OCI-LY1 (cell line): Measurements from ENCODE around the gene GKN2.

Experiments used
- H2AFZ ChIP-seq: fragments of 200-600 bp; sonication (generic), shearing (Covaris generic); 2 replicates; pipeline ENCODE4 v1.6.0; 2014; ENCODE audit warnings: antibody characterized with exemption, mild to moderate bottlenecking, low read length
- H3F3A ChIP-seq: fragments of 200-600 bp; sonication (generic), shearing (Covaris generic); 2 replicates; pipeline ENCODE4 v1.6.0; 2014; ENCODE audit warnings: mild to moderate bottlenecking, antibody characterized with exemption, low read length, moderate library complexity; ENCODE audit not compliant: insufficient read depth
- H3K27ac ChIP-seq: fragments of 200-600 bp; sonication (generic); 2 replicates; pipeline ENCODE4 v1.5.1; 2014; ENCODE audit warnings: low read length, mixed run types, mild to moderate bottlenecking, low read depth; ENCODE audit not compliant: poor library complexity, severe bottlenecking
- H3K27me3 ChIP-seq: fragments of 200-600 bp; sonication (generic); 2 replicates; pipeline ENCODE4 v1.6.0; 2014; ENCODE audit warnings: antibody characterized with exemption, mild to moderate bottlenecking, low read length, moderate library complexity; ENCODE audit not compliant: insufficient read depth
- H3K36me3 ChIP-seq: fragments of 200-600 bp; sonication (generic); 2 replicates; pipeline ENCODE4 v1.6.1; 2014; ENCODE audit warnings: mild to moderate bottlenecking, antibody characterized with exemption, low read length, moderate library complexity, mixed read lengths; ENCODE audit not compliant: insufficient read depth
- H3K4me1 ChIP-seq: fragments of 200-600 bp; sonication (generic); 2 replicates; pipeline ENCODE4 v1.5.1; 2014; ENCODE audit warnings: mild to moderate bottlenecking, low read length, moderate library complexity; ENCODE audit not compliant: insufficient read depth, severe bottlenecking
- H3K4me2 ChIP-seq: fragments of 200-600 bp; sonication (generic), shearing (Covaris generic); 2 replicates; pipeline ENCODE4 v1.6.1; 2014; ENCODE audit warnings: low read length
- H3K4me3 ChIP-seq: fragments of 200-600 bp; sonication (generic); 2 replicates; pipeline ENCODE4 v1.5.1; 2014; ENCODE audit warnings: low read length, low read depth, mild to moderate bottlenecking, mixed read lengths; ENCODE audit not compliant: poor library complexity, severe bottlenecking
- H3K79me2 ChIP-seq: fragments of 200-600 bp; shearing (Covaris generic); 2 replicates; pipeline ENCODE4 v1.6.1; 2016; ENCODE audit warnings: mixed run types, low read length, mixed read lengths; ENCODE audit not compliant: insufficient read depth
- H3K9ac ChIP-seq: fragments of 200-600 bp; sonication (generic), shearing (Covaris generic); 2 replicates; pipeline ENCODE4 v1.6.1; 2014; ENCODE audit warnings: mild to moderate bottlenecking, low read length, mixed read lengths
- H3K9me2 ChIP-seq: fragments of 200-600 bp; sonication (generic), shearing (Covaris generic); 2 replicates; pipeline ENCODE4 v1.6.1; 2014; ENCODE audit warnings: low read depth, mild to moderate bottlenecking, low read length, mixed read lengths
- H3K9me3 ChIP-seq: fragments of 200-600 bp; shearing (Covaris generic); 2 replicates; pipeline ENCODE4 v1.6.1; 2014; ENCODE audit warnings: low read length, mixed read lengths
- H4K20me1 ChIP-seq: fragments of 200-600 bp; sonication (generic), shearing (Covaris generic); 2 replicates; pipeline ENCODE4 v1.6.0; 2016; ENCODE audit warnings: mild to moderate bottlenecking, low read length; ENCODE audit not compliant: insufficient read depth
- CTCF ChIP-seq: fragments of 200-600 bp; sonication (generic), shearing (Covaris generic); IDR thresholded peaks from 2 replicates; pipeline ENCODE4 v1.5.1; 2017; ENCODE audit warnings: mild to moderate bottlenecking, antibody characterized with exemption, low read length, moderate library complexity, mixed read lengths
- EZH2 ChIP-seq: fragments of 200-600 bp; sonication (generic), shearing (Covaris generic); IDR thresholded peaks from 2 replicates; pipeline ENCODE4 v1.8.0; 2017; ENCODE audit warnings: borderline replicate concordance, mixed run types, mild to moderate bottlenecking, antibody characterized with exemption, low read length, moderate library complexity, mixed read lengths

Gene GKN2

GRCh38 chr2:68935471-68935870 lies 17.2 kb downstream of the GKN2 start:
- H4K20me1 ChIP-seq: no peaks in the 10 kb centered on the region
- no peak overlapping the region for H3K4me3 ChIP-seq
- H3K4me1 ChIP-seq: no peaks in the 10 kb centered on the region
- TF ChIP-seq EZH2: no peak
- no peak for TF ChIP-seq CTCF
- no peak overlapping the region for H2AFZ ChIP-seq
- H3K36me3 ChIP-seq: no peaks in the 10 kb centered on the region
- peaks cover under 1% of the 10 kb centered on the region; the same call in 1 of the 2 replicates for H3K9me3 ChIP-seq
- H3K4me2 ChIP-seq: no peak overlapping the region
- H3K79me2 ChIP-seq: no peaks in the 10 kb centered on the region
- H3K27me3 ChIP-seq: peaks cover 3% of the 10 kb centered on the region; the same call in 1 of the 2 replicates
- H3K9ac ChIP-seq: no peak overlapping the region
- H3F3A ChIP-seq: no peaks in the 10 kb centered on the region
- H3K27ac ChIP-seq: no peak overlapping the region
- H3K9me2 ChIP-seq: no peaks in the 10 kb centered on the region

- Histone ChIP-seq H2AFZ (no peak overlapping the region), H3K9ac (no peak overlapping the region), H3K27ac (no peak overlapping the region), H3K4me3 (no peak overlapping the region), H3K9me3 (no peaks in the 10 kb centered on the region), H3K9me2 (no peaks in the 10 kb centered on the region), H4K20me1 (no peaks in the 10 kb centered on the region), H3K79me2 (no peaks in the 10 kb centered on the region), H3K4me2 (no peak overlapping the region), H3K36me3 (no peaks in the 10 kb centered on the region), H3K27me3 (peaks cover 3% of the 10 kb centered on the region; the same call in 1 of the 2 replicates), H3K4me1 (no peaks in the 10 kb centered on the region), H3F3A (no peaks in the 10 kb centered on the region)
- no peak for TF ChIP-seq CTCF
- no peak for TF ChIP-seq EZH2
These were observed 18.7 kb downstream of the GKN2 start for GRCh38 chr2:68934021-68934420.

- Histone ChIP-seq H3K27me3 (peaks cover 3% of the 10 kb centered on the region; the same call in 1 of the 2 replicates), H3K36me3 (no peaks in the 10 kb centered on the region), H3K4me3 (no peak overlapping the region), H3K27ac (no peak overlapping the region), H3K79me2 (no peaks in the 10 kb centered on the region), H3K9me3 (no peaks in the 10 kb centered on the region), H3K9me2 (no peaks in the 10 kb centered on the region), H3K4me1 (no peaks in the 10 kb centered on the region), H3K4me2 (no peak overlapping the region), H2AFZ (no peak overlapping the region), H3F3A (no peaks in the 10 kb centered on the region), H4K20me1 (no peaks in the 10 kb centered on the region), H3K9ac (no peak overlapping the region)
- TF ChIP-seq EZH2 (no peak), CTCF (no peak)
These were observed 20.3 kb downstream of the GKN2 start for GRCh38 chr2:68932402-68932801.
